Pancreas (tissue), 8 donors: ENCODE data around the gene CNTD1. TPM values are rescaled to one million over a fixed set of nuclear protein-coding genes. Genes with fewer than 3 reads are reported as not detected.

Experiments used
- microRNA-seq, 2 donors: library from miRNA; unstranded; fragments of <30 nt; microRNA quantifications; one replicate each; pipeline versions ENCODE4 to v1.1.0, GENCODE V29; 2019 to 2020
- polyA plus RNA-seq, 2 donors: library from polyadenylated mRNA; stranded (reverse); fragments of 200-250 nt; gene quantifications; one replicate each; pipeline ENCODE4 v1.2.3, GENCODE V29; 2013
- total RNA-seq, 6 donors: library from RNA; stranded (reverse); fragmentation: NEBNext Ultra II Directional in 4 of 6; extraction: Animal tissue kit (Norgen Biotek cat#: 25700) in 4 of 6; gene quantifications; one replicate each; pipeline versions ENCODE4 v1.2.1 to v1.2.4, GENCODE V29; 2021 to 2023
- donor health status: healthy with polysubstance abuse.
- donor health status: DM: no; HTN: no; CAD: no; lungs with moderate emphysema.
- donor health status: DM: no; HTN: no; CAD: no.
- donor health status: Bipolar disorder and iron deficiency.
- donor health status: DM: yes; HTN: yes; CAD: no.
- donor health status: DM: no; HTN: no; CAD: no.
- donor health status: DM: no; HTN: no; CAD: no.
- donor health status: DM: yes; HTN: yes; CAD: no.

The CNTD1 gene
- total and polyA plus RNA-seq, 8 donors, result 0.13 to 0.78 (median 0.45) TPM

Small RNAs within 50 kb of the gene (microRNA-seq; reads per million reads assigned to microRNA genes)
- gene MIR6781, result 0 reads per million in 2 donors

Other genes starting within 250 kb of the CNTD1 start
- gene HSD17B1, start 245.9 kb upstream of the CNTD1 start, total RNA-seq, result 1 to 10 TPM in 2 of 6 donors, under 1 TPM in 4; 0.32 to 1.3 (median 0.74) TPM
- gene HSD17B1, start 245.9 kb upstream of the CNTD1 start, polyA plus RNA-seq, result 1 to 10 TPM; 3.5 TPM
- 10 to 100 TPM; 32.3 to 63.5 (median 52.3) TPM for gene COASY, start 236.7 kb upstream of the CNTD1 start, total RNA-seq
- 100 to 1,000 TPM; 135 to 152 TPM for gene COASY, start 236.7 kb upstream of the CNTD1 start, polyA plus RNA-seq
- 10 to 100 TPM; 18.6 to 26.7 (median 22.9) TPM for gene MLX, start 231.8 kb upstream of the CNTD1 start, total RNA-seq
- 10 to 100 TPM; 31.9 to 44.5 TPM for gene MLX, start 231.8 kb upstream of the CNTD1 start, polyA plus RNA-seq
- 1 to 10 TPM; 1.0 to 2.7 (median 2.0) TPM for gene PSMC3IP, start 221.1 kb upstream of the CNTD1 start, total RNA-seq
- gene PSMC3IP, start 221.1 kb upstream of the CNTD1 start, polyA plus RNA-seq, result 1 to 10 TPM; 3.9 to 7.0 TPM
- 10 to 100 TPM; 39.3 to 78.0 (median 47.0) TPM for gene RETREG3, start 189.5 kb upstream of the CNTD1 start, total RNA-seq
- 10 to 100 TPM; 28.8 to 35.5 TPM for gene RETREG3, start 189.5 kb upstream of the CNTD1 start, polyA plus RNA-seq
- 10 to 100 TPM; 10.5 to 79.9 (median 22.2) TPM for gene TUBG1, start 189.2 kb upstream of the CNTD1 start, total RNA-seq
- 10 to 100 TPM; 23.5 to 29.1 TPM for gene TUBG1, start 189.2 kb upstream of the CNTD1 start, polyA plus RNA-seq
- gene TUBG2, start 139.6 kb upstream of the CNTD1 start, total RNA-seq, result 10 to 100 TPM; 10.9 to 43.4 (median 19.8) TPM
- gene TUBG2, start 139.6 kb upstream of the CNTD1 start, polyA plus RNA-seq, result 10 to 100 TPM; 48.2 to 90.5 TPM
- gene PLEKHH3, start 121.9 kb upstream of the CNTD1 start, total RNA-seq, result 10 to 100 TPM; 24.7 to 90.6 (median 33.3) TPM
- 100 to 1,000 TPM; 148 to 215 TPM for gene PLEKHH3, start 121.9 kb upstream of the CNTD1 start, polyA plus RNA-seq
- gene CCR10, start 117.0 kb upstream of the CNTD1 start, total RNA-seq, result 1 to 10 TPM in 1 of 6 donors, under 1 TPM in 5; 0.09 to 1.0 (median 0.49) TPM
- 1 to 10 TPM in 1 of 2 donors, under 1 TPM in 1; 0.91 to 1.1 TPM for gene CCR10, start 117.0 kb upstream of the CNTD1 start, polyA plus RNA-seq
- gene CNTNAP1, start 116.3 kb upstream of the CNTD1 start, total RNA-seq, result 10 to 100 TPM in 1 of 6 donors, 1 to 10 TPM in 5; 3.1 to 10.4 (median 5.4) TPM
- 10 to 100 TPM in 1 of 2 donors, 1 to 10 TPM in 1; 8.1 to 20.0 TPM for gene CNTNAP1, start 116.3 kb upstream of the CNTD1 start, polyA plus RNA-seq
- gene EZH1, start 53.8 kb upstream of the CNTD1 start, total RNA-seq, result 10 to 100 TPM in 5 of 6 donors, 1 to 10 TPM in 1; 8.8 to 25.4 (median 14.6) TPM
- gene EZH1, start 53.8 kb upstream of the CNTD1 start, polyA plus RNA-seq, result 10 to 100 TPM; 16.3 to 23.3 TPM
- gene RAMP2, start 37.6 kb upstream of the CNTD1 start, total RNA-seq, result 1 to 10 TPM; 2.4 to 9.2 (median 4.7) TPM
- gene RAMP2, start 37.6 kb upstream of the CNTD1 start, polyA plus RNA-seq, result 10 to 100 TPM; 15.9 to 26.5 TPM
- 10 to 100 TPM; 18.1 to 30.7 (median 26.0) TPM for gene VPS25, start 25.4 kb upstream of the CNTD1 start, total RNA-seq
- gene VPS25, start 25.4 kb upstream of the CNTD1 start, polyA plus RNA-seq, result 10 to 100 TPM; 24.6 to 46.9 TPM
- gene WNK4, start 18.3 kb upstream of the CNTD1 start, total RNA-seq, result under 1 TPM; 0.19 to 0.87 (median 0.51) TPM
- gene WNK4, start 18.3 kb upstream of the CNTD1 start, polyA plus RNA-seq, result 1 to 10 TPM; 1.1 to 4.7 TPM
- gene COA3, start 157 bp upstream of the CNTD1 start, total RNA-seq, result 10 to 100 TPM; 48.1 to 73.6 (median 64.7) TPM
- gene COA3, start 157 bp upstream of the CNTD1 start, polyA plus RNA-seq, result 100 to 1,000 TPM; 107 to 130 TPM
- 10 to 100 TPM; 35.2 to 49.7 (median 44.6) TPM for gene BECN1, start 25.4 kb downstream of the CNTD1 start, total RNA-seq
- 10 to 100 TPM; 20.1 to 38.9 TPM for gene BECN1, start 25.4 kb downstream of the CNTD1 start, polyA plus RNA-seq
- 10 to 100 TPM; 25.8 to 51.6 (median 45.0) TPM for gene PSME3, start 34.5 kb downstream of the CNTD1 start, total RNA-seq
- gene PSME3, start 34.5 kb downstream of the CNTD1 start, polyA plus RNA-seq, result 10 to 100 TPM; 17.8 to 27.7 TPM
- 1 to 10 TPM in 1 of 6 donors, under 1 TPM in 5; 0.37 to 1.7 (median 0.56) TPM for gene AOC2, start 45.7 kb downstream of the CNTD1 start, total RNA-seq
- under 1 TPM; 0.77 to 0.87 TPM for gene AOC2, start 45.7 kb downstream of the CNTD1 start, polyA plus RNA-seq
- gene AOC3, start 52.3 kb downstream of the CNTD1 start, total RNA-seq, result 1 to 10 TPM; 1.9 to 9.5 (median 5.8) TPM
- gene AOC3, start 52.3 kb downstream of the CNTD1 start, polyA plus RNA-seq, result 10 to 100 TPM in 1 of 2 donors, 1 to 10 TPM in 1; 6.2 to 11.3 TPM
- gene G6PC1, start 101.9 kb downstream of the CNTD1 start, total RNA-seq, result under 1 TPM in 4 of 6 donors, not detected in 2; 0.17 to 0.72 (median 0.23) TPM
- under 1 TPM; 0.08 to 0.42 TPM for gene G6PC1, start 101.9 kb downstream of the CNTD1 start, polyA plus RNA-seq
- 10 to 100 TPM; 20.4 to 31.5 (median 25.1) TPM for gene AARSD1, start 165.6 kb downstream of the CNTD1 start, total RNA-seq
- gene AARSD1, start 165.6 kb downstream of the CNTD1 start, polyA plus RNA-seq, result 10 to 100 TPM; 75.3 to 89.1 TPM
- under 1 TPM; 0.12 to 0.41 (median 0.23) TPM for gene PTGES3L, start 181.2 kb downstream of the CNTD1 start, total RNA-seq
- 1 to 10 TPM in 1 of 2 donors, under 1 TPM in 1; 0.53 to 1.0 TPM for gene PTGES3L, start 181.2 kb downstream of the CNTD1 start, polyA plus RNA-seq
- 10 to 100 TPM in 1 of 6 donors, 1 to 10 TPM in 5; 6.3 to 12.1 (median 7.9) TPM for gene RUNDC1, start 181.7 kb downstream of the CNTD1 start, total RNA-seq
- gene RUNDC1, start 181.7 kb downstream of the CNTD1 start, polyA plus RNA-seq, result 1 to 10 TPM; 9.1 to 9.6 TPM
- gene RPL27, start 199.6 kb downstream of the CNTD1 start, total RNA-seq, result 100 to 1,000 TPM; 284 to 613 (median 489) TPM
- gene RPL27, start 199.6 kb downstream of the CNTD1 start, polyA plus RNA-seq, result 1,000 to 10,000 TPM; 1,179 to 1,185 TPM
- gene IFI35, start 207.9 kb downstream of the CNTD1 start, total RNA-seq, result 10 to 100 TPM in 2 of 6 donors, 1 to 10 TPM in 4; 6.0 to 19.9 (median 7.7) TPM
- 10 to 100 TPM; 20.2 to 23.9 TPM for gene IFI35, start 207.9 kb downstream of the CNTD1 start, polyA plus RNA-seq
- 100 to 1,000 TPM in 1 of 6 donors, 10 to 100 TPM in 5; 65.8 to 132 (median 80.5) TPM for gene VAT1, start 223.5 kb downstream of the CNTD1 start, total RNA-seq
- 10 to 100 TPM; 47.9 to 51.8 TPM for gene VAT1, start 223.5 kb downstream of the CNTD1 start, polyA plus RNA-seq
- gene RND2, start 226.4 kb downstream of the CNTD1 start, total RNA-seq, result under 1 TPM; 0.22 to 0.71 (median 0.57) TPM
- gene RND2, start 226.4 kb downstream of the CNTD1 start, polyA plus RNA-seq, result 1 to 10 TPM in 1 of 2 donors, under 1 TPM in 1; 0.46 to 1.1 TPM